Endothelial cell of umbilical vein (primary cell): ENCODE data around the gene EPAS1. TPM values are rescaled to one million over a fixed set of nuclear protein-coding genes. Genes with fewer than 3 reads are reported as not detected.

Source experiments
- BruUV-seq: library from RNA; stranded (reverse); fragments of 400-500 nt; replicated peaks from 2 replicates; lab custom pipeline; 2021; lab: Mats Ljungman, UMichigan
- CTCF ChIA-PET: fragments of 300-600, 350-600 bp; sonication (Branson Sonifier 250); formaldehyde crosslinking; loops from one replicate; lab custom pipeline; 2021; ENCODE audit warnings: antibody characterized with exemption, inconsistent platforms; lab: Charles Lee
- POLR2A ChIA-PET: fragments of 300-600, 350-600 bp; sonication (Branson Sonifier 250); formaldehyde crosslinking; loops from one replicate; lab custom pipeline; 2021; ENCODE audit warnings: antibody characterized with exemption, inconsistent platforms; lab: Charles Lee
- DNase-seq: peaks from one replicate; pipeline ENCODE4 v3.0.0-alpha.2; 2011; ENCODE audit warnings: low read depth, low spot score
- FAIRE-seq: peaks from 2 replicates; lab custom pipeline; 2011; peaks lifted over from hg19 to GRCh38; lab: Jason Lieb, UNC
- H2AFZ ChIP-seq: 2 replicates; pipeline ENCODE4 v1.6.0; 2012; ENCODE audit warnings: low read depth, low read length, control low read depth, inconsistent platforms
- H3K27ac ChIP-seq: 2 replicates; pipeline ENCODE4 v1.5.1; 2011; ENCODE audit warnings: low read depth, mild to moderate bottlenecking, control low read depth, low read length, moderate library complexity; ENCODE audit not compliant: insufficient read depth
- H3K27me3 ChIP-seq, 2 experiments: 2 replicates each; pipeline versions ENCODE4 v1.6.0 to v1.6.1; 2011; ENCODE audit warnings: low read length in 2 of 2, mixed read lengths in 1 of 2; ENCODE audit not compliant: control insufficient read depth in 2 of 2, insufficient read depth in 2 of 2
- H3K36me3 ChIP-seq, 2 experiments: 2 replicates in 1 of 2; 3 replicates in 1 of 2; pipeline ENCODE4 v1.5.1; 2011; ENCODE audit warnings: low read length in 2 of 2, mild to moderate bottlenecking in 1 of 2, moderate library complexity in 1 of 2; ENCODE audit not compliant: control insufficient read depth in 2 of 2, insufficient read depth in 2 of 2; ENCODE audit errors: extremely low read depth in 1 of 2
- H3K4me1 ChIP-seq: 3 replicates; pipeline ENCODE4 v1.5.1; 2011; ENCODE audit warnings: mild to moderate bottlenecking, low read length; ENCODE audit not compliant: control insufficient read depth, insufficient read depth; ENCODE audit errors: extremely low read depth
- H3K4me2 ChIP-seq: 2 replicates; pipeline ENCODE4 v1.6.1; 2011; ENCODE audit warnings: low read length, control low read depth, mixed read lengths; ENCODE audit not compliant: insufficient read depth
- H3K4me3 ChIP-seq, 3 experiments: fragments of 200-600 bp in 1 of 3; sonication (generic), shearing (Covaris generic) in 1 of 3; replicated peaks in 1 of 3; 2 replicates each; pipeline ENCODE4 v1.5.1; 2011 to 2016; ENCODE audit warnings: control low read depth in 3 of 3, low read length in 3 of 3, mild to moderate bottlenecking in 2 of 3, inconsistent platforms in 1 of 3, low read depth in 1 of 3, moderate library complexity in 1 of 3; ENCODE audit not compliant: insufficient read depth in 1 of 3
- H3K79me2 ChIP-seq: 2 replicates; pipeline ENCODE4 v1.6.0; 2012; ENCODE audit warnings: low read length, inconsistent platforms; ENCODE audit not compliant: control insufficient read depth, insufficient read depth
- H3K9ac ChIP-seq: replicated peaks from 2 replicates; pipeline ENCODE3; 2011; ENCODE audit warnings: low read length, control low read depth; ENCODE audit not compliant: insufficient read depth; ENCODE audit errors: extremely low read depth
- H3K9me1 ChIP-seq: replicated peaks from 3 replicates; pipeline ENCODE4 v1.6.0; 2011; ENCODE audit warnings: mild to moderate bottlenecking, low read length; ENCODE audit not compliant: control insufficient read depth, insufficient read depth; ENCODE audit errors: extremely low read depth
- H3K9me3 ChIP-seq: replicated peaks from 2 replicates; pipeline ENCODE4 v1.5.1; 2012; ENCODE audit warnings: low read length, inconsistent platforms; ENCODE audit not compliant: control insufficient read depth, insufficient read depth
- H4K20me1 ChIP-seq: replicated peaks from 2 replicates; pipeline ENCODE3; 2011; ENCODE audit warnings: mild to moderate bottlenecking, low read length; ENCODE audit not compliant: control insufficient read depth, insufficient read depth; ENCODE audit errors: extremely low read depth
- CTCF ChIP-seq, 2 donors: IDR thresholded peaks; 1 replicate in 1 of 2; 2 replicates in 1 of 2; pipeline ENCODE4 v1.5.1; 2011; ENCODE audit warnings: low read length in 2 of 2, mild to moderate bottlenecking in 2 of 2, moderate library complexity in 2 of 2, control low read depth in 1 of 2, inconsistent platforms in 1 of 2, low read depth in 1 of 2; ENCODE audit not compliant: insufficient read depth in 1 of 2; ENCODE audit errors: extremely low read depth in 1 of 2
- EZH2 ChIP-seq: IDR thresholded peaks from 2 replicates; pipeline ENCODE4 v1.6.1; 2012; ENCODE audit warnings: borderline replicate concordance, low read depth, mild to moderate bottlenecking, moderate library complexity, low read length, inconsistent platforms; ENCODE audit not compliant: severe bottlenecking
- FOS ChIP-seq: IDR thresholded peaks from 2 replicates; pipeline ENCODE4 v1.6.1; 2011; ENCODE audit warnings: mild to moderate bottlenecking, low read length, moderate library complexity, borderline replicate concordance; ENCODE audit not compliant: insufficient read depth
- GATA2 ChIP-seq: IDR thresholded peaks from 2 replicates; pipeline ENCODE4 v1.7.0; 2011; ENCODE audit warnings: low read depth, mild to moderate bottlenecking, moderate library complexity, mixed read lengths, low read length; ENCODE audit not compliant: insufficient read length, insufficient read depth
- JUN ChIP-seq: IDR thresholded peaks from 2 replicates; pipeline ENCODE4 v1.6.1; 2011; ENCODE audit warnings: borderline replicate concordance, low read depth; ENCODE audit not compliant: insufficient read length, insufficient read depth
- MAX ChIP-seq: IDR thresholded peaks from 2 replicates; pipeline ENCODE4 v1.6.1; 2011; ENCODE audit not compliant: insufficient read depth, insufficient read length
- MYC ChIP-seq: IDR thresholded peaks from one replicate; pipeline ENCODE4 v1.6.1; 2011; ENCODE audit warnings: mild to moderate bottlenecking, low read depth, low read length
- POLR2A ChIP-seq: IDR thresholded peaks from 2 replicates; pipeline ENCODE4 v1.6.1; 2012; ENCODE audit warnings: low read depth, mild to moderate bottlenecking, control low read depth, low read length
- POLR2AphosphoS5 ChIP-seq: IDR thresholded peaks from 2 replicates; pipeline ENCODE4 v1.6.1; 2012; ENCODE audit warnings: low read depth, mild to moderate bottlenecking, control low read depth, low read length, moderate library complexity; ENCODE audit not compliant: insufficient read depth
- dilution Hi-C: fragments of 300-500 bp; cut with MboI; formaldehyde crosslinking; loops from one replicate; pipeline ENCODE4 v1.15.0; 2019; ENCODE audit warnings: low sequenced_read_pairs; ENCODE audit not compliant: extremely low pct_ligation_motif_present
- intact Hi-C: fragments of 100-400 bp; cut with micrococcal nuclease; formaldehyde crosslinking; loops from one replicate; pipeline ENCODE4 v1.10.0; 2022
- polyA plus RNA-seq, 4 experiments: library from polyadenylated mRNA; depleted of rRNA in 3 of 4; stranded (reverse) in 3 of 4; unstranded in 1 of 4; fragments of >200 nt; gene quantifications; 2 replicates each; pipeline versions ENCODE4 v1.2.1 to v1.2.3, GENCODE V29; 2011 to 2012; ENCODE audit warnings: missing spikeins in 1 of 4
- total RNA-seq: library from RNA; stranded (reverse); gene quantifications from 2 replicates; pipeline ENCODE4 v1.2.3, GENCODE V29; 2021

The EPAS1 gene
- total and polyA plus RNA-seq, 2 donors (not counting 3 experiments of a cell fraction or from before 2014, with no cell fraction given) = 229 to 374 TPM

- no peak overlapping the region for H3K9ac ChIP-seq
- H3K27ac ChIP-seq = no peak overlapping the region
- H3K4me3 ChIP-seq = no peak overlapping the region
- no peaks in the 10 kb centered on the region for H3K27me3 ChIP-seq
- ChIA-PET POLR2A (no interaction called here), CTCF (interaction anchor here (0.7 to 1.8 kb wide), 14 partner anchors 10 to 373 kb away, joined by 3 to 8 read pairs (median 3); partner anchors contain the start of gene EPAS1)
- H3K4me2 ChIP-seq = no peak overlapping the region
- H3K4me1 ChIP-seq = peaks cover 63% of the 10 kb centered on the region
- H3K36me3 ChIP-seq = no peaks in the 10 kb centered on the region
- BruUV-seq = no TSS peak
- H3K9me3 ChIP-seq = no peaks in the 10 kb centered on the region
- H4K20me1 ChIP-seq = peaks cover 7% of the 10 kb centered on the region
- dilution Hi-C loops (no loop called here), intact Hi-C loops (no loop called here)
- no peaks in the 10 kb centered on the region for H3K9me1 ChIP-seq
- TF ChIP-seq POLR2A = no peak
- TF ChIP-seq JUN = no peak
- TF ChIP-seq EZH2 = no peak
- TF ChIP-seq GATA2 = no peak
- no peak for TF ChIP-seq MAX
- TF ChIP-seq POLR2AphosphoS5 = no peak
- TF ChIP-seq MYC = no peak
- no peak for TF ChIP-seq CTCF (IDR thresholded peaks at IDR 0.05; ENCODE audit: extremely low read depth in 1 of 2, insufficient read depth in 1 of 2, low read depth in 1 of 2, low read length in 2 of 2)
- TF ChIP-seq FOS = no peak
- DNase-seq (no peak), FAIRE-seq (no peak)
- no peak overlapping the region for H2AFZ ChIP-seq
- peaks cover 86% of the 10 kb centered on the region for H3K79me2 ChIP-seq
Observed at GRCh38 chr2:46308629-46309028, 11.4 kb downstream of the EPAS1 start.
